ENCODE results near the gene PLXNA2. TPM values are rescaled to one million over a fixed set of nuclear protein-coding genes. Genes with fewer than 3 reads are reported as not detected.

The PLXNA2 gene
- total RNA-seq, 1 donor from 2014 or later = 0.44 TPM

- intact Hi-C loops (cut with micrococcal nuclease) = no loop called here
These were observed 143.3 kb downstream of the PLXNA2 start for GRCh38 chr1:208100906-208101305.

- intact Hi-C loops (cut with micrococcal nuclease) = no loop called here
These were observed 144.1 kb downstream of the PLXNA2 start for GRCh38 chr1:208100106-208100505.

- intact Hi-C loops (cut with micrococcal nuclease) = no loop called here
These were observed 145.4 kb downstream of the PLXNA2 start for GRCh38 chr1:208098773-208099172.

DNA sequence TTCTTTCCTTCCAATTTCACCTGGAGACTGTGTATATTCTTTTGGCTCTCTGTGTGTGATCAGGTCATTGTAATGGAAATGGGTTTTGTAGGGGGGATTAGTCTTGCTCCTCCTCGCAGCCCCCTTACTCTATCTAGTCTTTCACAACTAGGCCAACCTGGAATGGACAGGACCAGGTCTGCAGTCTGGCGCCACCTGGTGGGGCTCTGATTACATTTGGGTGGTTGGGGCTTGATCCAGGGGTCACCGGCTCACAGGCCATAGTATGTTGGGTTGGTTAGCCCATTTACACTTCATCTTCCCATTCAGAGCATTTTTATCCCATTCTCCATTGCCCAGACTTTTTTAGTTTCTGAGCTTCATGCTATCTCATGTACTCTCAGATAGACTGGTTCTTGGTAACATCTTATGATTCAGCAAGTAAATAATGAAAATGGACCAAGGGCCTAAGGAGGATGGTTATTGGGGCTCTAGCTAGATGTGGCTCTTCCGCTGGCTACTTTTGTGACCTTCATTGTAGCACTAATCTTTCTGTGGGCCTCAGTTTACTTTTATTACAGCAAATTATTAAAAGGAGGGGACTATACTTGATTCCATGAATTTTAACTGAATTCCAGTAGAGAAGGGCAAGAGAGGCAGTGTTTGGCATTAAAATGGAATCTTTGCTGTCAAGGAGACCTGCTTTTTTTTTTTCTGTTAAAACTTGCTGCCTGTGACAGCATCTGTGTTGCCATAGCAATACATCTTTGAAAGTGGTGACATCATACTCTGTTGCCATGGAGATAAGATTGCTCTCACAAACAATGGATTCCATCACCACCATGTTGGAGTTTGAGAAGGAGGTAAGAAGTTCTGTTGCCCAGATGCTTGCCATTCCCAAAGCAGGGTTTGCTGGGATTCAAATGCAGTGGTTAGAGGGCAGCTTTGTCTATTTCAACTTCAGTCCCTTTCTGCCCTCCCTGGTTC lies 150.1 kb downstream of the PLXNA2 start:
- intact Hi-C loops (cut with micrococcal nuclease) = loop anchor here (1.0 to 2.0 kb wide), 4 partner anchors 49 to 209 kb away; partner anchors contain the start of gene PLXNA2

GRCh38 chr1:208093046-208093445 lies 151.1 kb downstream of the PLXNA2 start:
- intact Hi-C loops (cut with micrococcal nuclease) = loop anchor here (1.0 to 2.0 kb wide), 4 partner anchors 48 to 208 kb away; partner anchors contain the start of gene PLXNA2

DNA sequence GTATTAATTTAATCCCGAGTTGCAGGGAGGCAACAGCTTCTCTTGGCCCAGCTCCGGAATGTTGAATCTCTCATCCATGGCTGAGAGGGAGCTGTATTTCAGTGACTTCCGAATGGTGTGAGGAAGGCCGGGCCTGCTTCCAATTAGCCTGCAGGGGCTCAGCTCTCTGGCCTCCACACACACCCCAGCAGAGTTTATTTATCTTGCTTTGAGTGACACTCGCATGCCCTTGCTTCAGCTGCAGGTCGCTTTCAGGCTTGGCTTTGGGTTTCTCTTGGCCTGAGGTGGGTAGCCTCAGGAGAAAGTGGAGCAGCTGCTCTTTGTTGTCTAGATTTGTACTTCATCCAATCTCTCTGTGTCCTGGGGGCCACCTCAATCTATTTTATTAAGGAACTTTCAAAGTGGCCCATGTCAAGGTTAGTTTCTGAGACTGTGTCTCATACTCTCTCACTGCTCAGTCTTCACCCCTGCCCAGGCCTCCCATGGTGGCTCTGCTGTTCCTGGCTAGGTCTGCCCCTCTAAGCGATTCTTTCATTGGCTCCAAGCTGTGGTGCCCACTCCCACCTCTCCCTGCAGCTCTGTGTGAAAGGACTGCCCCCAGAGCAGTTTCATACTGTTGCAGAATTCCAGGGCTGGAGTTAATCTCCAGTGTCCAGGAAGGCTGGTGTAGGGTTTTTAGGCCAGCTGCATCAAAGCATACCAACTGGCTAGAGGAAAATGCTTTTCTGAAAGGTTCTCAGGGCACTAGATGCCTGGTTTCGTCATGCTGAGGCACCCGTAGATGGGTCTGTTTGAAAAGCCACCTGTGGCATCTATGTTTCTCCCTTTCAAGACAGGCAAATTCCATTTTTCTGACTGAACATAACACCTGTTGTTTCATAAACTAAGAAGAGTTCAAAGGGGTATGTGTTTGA lies 153.5 kb downstream of the PLXNA2 start:
- intact Hi-C loops (cut with micrococcal nuclease) = no loop called here

DNA sequence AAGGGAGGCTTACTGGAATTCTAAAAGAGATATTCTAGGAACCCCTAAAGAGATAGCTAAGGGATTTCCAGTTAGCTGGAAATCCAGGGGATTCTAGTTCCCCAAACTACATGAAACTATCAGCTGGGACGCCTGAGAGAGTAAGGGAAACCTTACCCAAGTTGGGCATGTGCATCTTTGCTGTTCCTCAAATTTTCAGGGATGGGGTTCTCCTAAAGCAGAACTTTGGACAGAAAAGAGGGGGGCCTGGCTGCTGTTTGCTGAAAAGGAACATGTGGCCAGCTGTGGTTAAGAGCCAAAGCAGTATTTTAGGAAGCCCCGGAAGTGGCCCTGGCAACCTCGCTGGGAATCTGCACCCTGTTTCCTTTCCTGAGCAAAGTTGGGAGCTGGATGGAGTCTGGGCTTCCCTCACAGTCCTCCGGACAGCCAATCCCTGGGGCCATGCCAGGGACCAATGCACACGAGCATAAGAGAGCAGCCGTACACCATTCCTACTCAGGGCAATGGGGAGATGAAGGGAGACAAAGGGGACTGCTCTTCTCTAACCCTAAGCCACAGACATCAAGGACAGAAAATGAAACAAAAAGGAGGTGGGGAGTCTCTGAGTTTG lies 154.3 kb downstream of the PLXNA2 start:
- intact Hi-C loops (cut with micrococcal nuclease) = no loop called here

- intact Hi-C loops (cut with micrococcal nuclease) = no loop called here
These were observed 155.0 kb downstream of the PLXNA2 start for GRCh38 chr1:208089149-208089548.

DNA sequence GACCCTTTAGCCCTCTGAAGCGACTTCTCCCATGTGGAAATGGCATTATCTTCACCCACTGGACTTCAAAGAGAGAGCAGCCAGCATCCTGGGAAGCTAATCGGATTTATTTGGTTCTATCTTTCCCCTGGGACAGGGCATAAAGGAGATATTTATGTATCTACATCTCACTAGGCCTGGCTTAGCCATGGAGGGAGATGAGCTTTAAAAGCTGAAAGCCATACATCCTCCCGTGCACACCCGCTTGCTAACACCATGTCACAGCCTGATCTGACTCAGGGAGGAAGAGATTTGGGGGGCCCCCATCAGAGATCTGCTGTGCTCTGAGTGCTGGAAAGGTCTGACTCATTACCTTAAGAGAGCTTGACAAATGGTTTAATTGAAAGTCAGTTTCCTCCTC lies 155.9 kb downstream of the PLXNA2 start:
- intact Hi-C loops (cut with micrococcal nuclease) = no loop called here

- intact Hi-C loops (cut with micrococcal nuclease) = no loop called here
These were observed 158.3 kb downstream of the PLXNA2 start for GRCh38 chr1:208085655-208086515.

DNA sequence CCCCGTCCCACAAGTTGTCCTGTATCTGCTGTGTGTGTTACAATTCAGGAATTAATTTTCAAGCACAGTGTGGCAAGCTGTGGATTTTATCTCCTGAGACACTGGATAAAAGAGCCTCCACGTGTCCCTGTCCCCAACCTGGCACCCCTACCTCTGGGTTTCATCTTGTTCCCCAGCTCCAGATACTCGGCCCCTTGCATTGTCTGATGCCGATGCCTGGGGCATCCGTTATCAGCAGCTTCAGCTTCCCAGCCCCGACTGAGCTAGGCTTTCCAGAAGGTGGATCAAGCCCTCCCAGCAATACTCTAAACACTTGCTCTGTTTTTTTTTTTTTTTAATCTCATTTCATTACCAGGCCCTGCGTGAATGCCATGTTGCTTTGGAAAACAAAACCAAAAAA lies 159.4 kb downstream of the PLXNA2 start:
- intact Hi-C loops (cut with micrococcal nuclease) = no loop called here

GRCh38 chr1:208084220-208084619 lies 160.0 kb downstream of the PLXNA2 start:
- intact Hi-C loops (cut with micrococcal nuclease) = no loop called here

- intact Hi-C loops (cut with micrococcal nuclease) = no loop called here
These were observed 160.5 kb downstream of the PLXNA2 start for GRCh38 chr1:208083715-208084085.

- intact Hi-C loops (cut with micrococcal nuclease) = no loop called here
These were observed 161.0 kb downstream of the PLXNA2 start for GRCh38 chr1:208083016-208083714.

- intact Hi-C loops (cut with micrococcal nuclease) = no loop called here
These were observed 162.2 kb downstream of the PLXNA2 start for GRCh38 chr1:208081972-208082371.

DNA sequence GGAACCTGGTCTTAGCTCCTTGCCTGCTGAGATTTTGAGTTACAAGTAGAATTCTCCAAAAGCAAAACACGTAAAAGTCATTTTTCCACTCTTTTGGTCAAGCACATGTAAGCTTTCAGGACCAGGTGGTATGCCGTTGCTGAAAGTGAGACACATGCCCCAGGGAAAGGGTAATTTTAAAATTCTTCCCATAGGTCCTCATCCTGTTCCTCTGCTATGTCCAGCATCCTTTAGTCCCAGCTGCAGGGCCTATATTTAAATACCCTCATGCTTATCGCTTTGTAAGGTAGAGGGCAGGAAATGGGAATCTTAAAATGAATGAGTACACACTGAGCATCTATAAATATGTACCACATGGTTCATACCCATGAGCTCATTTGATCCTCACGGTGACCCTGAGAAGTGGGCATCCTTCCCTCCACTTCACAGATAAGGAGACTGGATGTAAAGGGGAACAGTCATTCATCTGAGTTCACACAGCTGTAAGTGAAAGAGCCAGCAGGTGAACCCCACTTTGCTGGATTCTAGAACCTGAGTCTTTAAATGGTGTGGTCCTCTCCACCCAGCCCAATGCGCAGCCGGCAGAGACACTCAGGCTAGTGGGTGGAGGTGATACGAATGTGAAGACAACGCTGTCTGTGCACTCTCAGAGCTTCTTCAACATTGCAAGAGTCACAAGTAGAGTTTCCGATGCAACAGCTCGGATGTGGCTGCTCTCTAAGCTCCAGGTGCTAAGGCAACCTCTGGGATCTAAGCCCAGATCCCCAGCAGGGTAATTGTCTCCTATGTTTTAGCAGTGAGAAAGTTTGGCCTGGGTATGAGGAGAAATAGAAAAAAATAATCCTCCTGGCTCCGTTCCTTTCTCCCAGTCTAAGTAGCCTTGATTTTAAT lies 163.5 kb downstream of the PLXNA2 start:
- intact Hi-C loops (cut with micrococcal nuclease) = no loop called here

DNA sequence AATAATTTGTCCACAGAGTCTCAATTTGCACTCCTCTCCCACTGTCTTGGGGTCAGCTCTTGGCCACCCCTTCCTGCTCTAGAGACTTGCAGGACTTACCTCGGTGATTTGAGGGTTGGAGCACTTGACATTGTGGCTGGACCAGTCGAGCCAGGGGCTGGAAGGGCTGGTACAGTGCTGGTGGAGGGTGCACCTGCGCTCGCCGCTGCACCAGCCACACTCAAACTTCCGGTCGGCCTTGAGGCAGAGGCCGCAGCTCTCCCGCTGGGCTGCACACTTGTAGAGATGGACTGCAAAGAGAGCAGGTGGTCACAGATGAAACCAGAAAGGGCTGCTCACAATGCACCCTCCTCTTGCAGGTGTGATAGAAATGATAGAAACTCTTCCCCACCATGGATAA lies 165.0 kb downstream of the PLXNA2 start:
- intact Hi-C loops (cut with micrococcal nuclease) = no loop called here

DNA sequence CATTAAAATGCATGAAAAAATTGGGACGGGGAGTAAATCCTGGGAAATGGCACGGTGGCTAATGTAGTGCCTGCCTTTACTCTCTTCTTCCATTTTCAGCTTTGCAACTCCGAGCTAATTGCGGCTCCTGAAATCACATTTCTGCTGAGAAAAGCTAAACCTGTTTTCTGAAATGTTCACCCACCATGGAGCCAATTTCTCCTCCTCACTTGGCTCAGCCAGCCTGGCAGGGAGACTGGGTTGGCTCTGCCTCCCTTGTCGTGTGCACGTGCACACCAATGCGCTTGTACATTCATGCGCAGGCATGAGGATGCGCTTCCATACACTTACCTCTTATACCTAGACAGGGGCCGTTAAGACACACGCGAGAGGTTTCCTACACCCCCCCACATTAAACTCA lies 165.4 kb downstream of the PLXNA2 start:
- intact Hi-C loops (cut with micrococcal nuclease) = no loop called here

Data from T-helper 1 cell treated with Interleukin-12 subunit alpha and Interleukin-12 subunit beta and Interleukin-4 antibody, amounts not matched to agents 30 ng/mL and 1 ng/mL, for 36 hours (primary cell).